Measurements from ENCODE around the gene GPI. TPM values are rescaled to one million over a fixed set of nuclear protein-coding genes. Genes with fewer than 3 reads are reported as not detected.

GPI gene
- total RNA-seq = 100 to 1,000 TPM; 156 to 258 (median 211) TPM

- ATAC-seq (ENCODE audit: low FRiP score) (peak; percentile 69), DNase-seq (ENCODE audit: low spot score) (no peak)
- TF ChIP-seq CTCF (IDR thresholded peaks at IDR 0.05) = no peak
Observed at GRCh38 chr19:34364830-34365462, at the start of gene GPI. GPI (plus strand) TSS chr19:34365196; CDS start chr19:34365267, 71 bp downstream.

GRCh38 chr19:34316247-34316646 lies 48.7 kb upstream of the GPI start:
- TF ChIP-seq CTCF (IDR thresholded peaks at IDR 0.05) = no peak
- DNase-seq (ENCODE audit: low spot score) = no peak
- ATAC-seq (ENCODE audit: low FRiP score) = no peak

- TF ChIP-seq CTCF (IDR thresholded peaks at IDR 0.05) = no peak
- no peak for DNase-seq (ENCODE audit: low spot score)
- ATAC-seq (ENCODE audit: low FRiP score) = no peak
Observed at GRCh38 chr19:34316741-34317301, 48.2 kb upstream of the GPI start.

DNA sequence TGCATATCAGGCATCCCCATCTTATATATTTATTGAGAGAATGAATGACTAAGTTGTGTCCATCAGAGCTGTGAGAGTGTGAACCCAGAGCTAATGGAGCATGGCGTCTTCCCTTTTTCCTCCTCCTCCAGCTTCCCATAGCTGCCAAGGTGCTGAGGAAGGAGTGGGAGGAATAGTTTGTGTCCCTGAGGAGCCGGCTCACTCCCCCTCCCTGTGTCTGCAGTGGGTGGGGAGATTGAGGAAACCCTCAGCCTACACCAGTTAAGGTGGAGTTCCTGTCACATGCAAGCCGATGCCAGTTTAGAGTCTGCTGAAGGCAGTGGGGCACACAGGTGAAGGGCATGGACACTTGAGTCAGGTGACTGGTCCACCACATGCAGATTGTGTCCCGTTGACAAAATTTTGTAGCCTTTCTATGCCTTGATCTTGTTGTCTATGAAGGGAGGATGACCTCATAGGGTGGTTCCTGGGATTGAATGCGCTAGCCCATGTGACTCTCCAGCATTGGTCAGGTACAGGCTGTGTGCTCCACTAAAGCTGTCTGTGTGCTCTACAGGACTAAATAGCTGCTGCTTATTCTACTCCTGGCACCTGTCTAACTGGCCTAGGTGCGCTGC lies 47.6 kb upstream of the GPI start:
- no peak for TF ChIP-seq CTCF (IDR thresholded peaks at IDR 0.05)
- ATAC-seq (ENCODE audit: low FRiP score) (no peak), DNase-seq (ENCODE audit: low spot score) (no peak)

- ATAC-seq (ENCODE audit: low FRiP score) = no peak
- TF ChIP-seq CTCF (IDR thresholded peaks at IDR 0.05) = no peak
Observed at GRCh38 chr19:34319230-34319585, 45.8 kb upstream of the GPI start.

DNA sequence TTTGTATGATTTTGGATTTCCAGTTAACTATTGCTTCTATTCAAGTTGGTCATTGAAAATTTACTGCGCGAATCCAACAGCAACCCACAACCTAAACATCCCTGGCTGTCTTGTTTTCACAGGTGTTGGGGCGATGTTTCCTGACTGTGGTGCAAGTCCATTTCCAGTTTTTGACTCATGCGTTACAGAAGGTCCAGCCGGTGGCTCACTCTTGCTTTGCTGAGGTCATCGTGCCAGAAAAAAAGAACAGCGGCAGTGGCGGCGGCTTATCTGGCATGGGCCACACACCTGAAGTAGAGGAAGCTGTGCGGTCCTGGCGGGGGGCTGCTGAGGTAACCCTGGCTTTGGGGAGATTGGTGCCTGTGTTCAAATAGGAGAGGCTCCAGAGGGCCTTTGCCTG lies 45.2 kb upstream of the GPI start:
- no peak for DNase-seq (ENCODE audit: low spot score)
- ATAC-seq (ENCODE audit: low FRiP score) = no peak
- no peak for TF ChIP-seq CTCF (IDR thresholded peaks at IDR 0.05)

More at GRCh38 chr19:34319230-34319585, 45.8 kb upstream of the GPI start:
- no peak for DNase-seq (ENCODE audit: low spot score)

GRCh38 chr19:34320277-34320676 lies 44.7 kb upstream of the GPI start:
- ATAC-seq (ENCODE audit: low FRiP score) = no peak
- TF ChIP-seq CTCF (IDR thresholded peaks at IDR 0.05) = no peak
- no peak for DNase-seq (ENCODE audit: low spot score)
